Pancreas (tissue), 10 donors: Measurements from ENCODE around the gene WDR75. TPM values are rescaled to one million over a fixed set of nuclear protein-coding genes. Genes with fewer than 3 reads are reported as not detected.

Experiments used
- ATAC-seq, 4 donors: fragments of 200-7000 bp; cut with Tn5 transposase; one replicate each; pipeline versions ENCODE4 v1.8.0 to v1.9.1; 2020; ENCODE audit warnings: mild to moderate bottlenecking in 4 of 4, moderate library complexity in 4 of 4
- DNase-seq, 6 donors: peaks; one replicate each; pipeline ENCODE4 v3.0.0-alpha.2; 2020
- FAIRE-seq: peaks from 2 replicates; lab custom pipeline; 2012; peaks lifted over from hg19 to GRCh38; lab: Jason Lieb, UNC
- H3K27ac ChIP-seq, 4 donors: fragments of 200-600 bp; sonication (generic); 1 replicate in 3 of 4; 2 replicates in 1 of 4; pipeline versions ENCODE4 v1.5.0 to v1.8.0; 2020
- H3K27me3 ChIP-seq, 4 donors: fragments of 200-600 bp; one replicate each; pipeline ENCODE4 v1.8.0; 2021
- H3K36me3 ChIP-seq, 3 donors: fragments of 200-600 bp; sonication (generic) in 1 of 3; one replicate each; pipeline versions ENCODE4 v1.5.0 to v1.8.0; 2020 to 2021
- H3K4me1 ChIP-seq, 3 donors: fragments of 200-600 bp; one replicate each; pipeline ENCODE4 v1.8.0; 2021
- H3K4me3 ChIP-seq, 4 donors: fragments of 200-600 bp; sonication (generic) in 2 of 4; one replicate each; pipeline versions ENCODE4 v1.5.0 to v1.8.0; 2020 to 2021
- H3K9me3 ChIP-seq, 4 donors: fragments of 200-600 bp; one replicate each; pipeline ENCODE4 v1.8.0; 2021
- WGBS, 2 donors: extraction: QIAGEN DNeasy Blood & Tissue Kit; methylation state at CpG; one replicate each; pipeline ENCODE4 v1.1.7; 2013; 5-methylcytosine and 5-hydroxymethylcytosine counted together
- intact Hi-C, 3 donors: fragments of 100-400 bp; cut with DNase I; formaldehyde crosslinking; loops; one replicate each; pipeline versions ENCODE4 v1.11.1 to v1.14.2; 2022
- polyA plus RNA-seq, 2 donors: library from polyadenylated mRNA; stranded (reverse); fragments of 200-250 nt; gene quantifications; one replicate each; pipeline ENCODE4 v1.2.3, GENCODE V29; 2013
- total RNA-seq, 6 donors: library from RNA; stranded (reverse); fragmentation: NEBNext Ultra II Directional in 4 of 6; extraction: Animal tissue kit (Norgen Biotek cat#: 25700) in 4 of 6; gene quantifications; one replicate each; pipeline versions ENCODE4 v1.2.1 to v1.2.4, GENCODE V29; 2021 to 2023
- TF ChIP-seq, protein P1 (sequence below), 4 donors: fragments of 200-600 bp; sonication (generic) in 3 of 4; IDR thresholded peaks; one replicate each; pipeline versions ENCODE4 v1.5.0 to v1.8.0; 2021; ENCODE audit warnings: antibody characterized with exemption in 4 of 4
- donor health status: healthy with polysubstance abuse.
- donor health status: DM: no; HTN: no; CAD: no; lungs with moderate emphysema.
- donor health status: DM: no; HTN: no; CAD: no.
- donor health status: control.
- donor health status: control.
- donor health status: Bipolar disorder and iron deficiency.
- donor health status: DM: yes; HTN: yes; CAD: no.
- donor health status: DM: no; HTN: no; CAD: no.
- donor health status: DM: no; HTN: no; CAD: no.
- donor health status: DM: yes; HTN: yes; CAD: no.

The WDR75 gene
- total and polyA plus RNA-seq, 8 donors = 11.3 to 20.9 (median 14.7) TPM

DNA sequence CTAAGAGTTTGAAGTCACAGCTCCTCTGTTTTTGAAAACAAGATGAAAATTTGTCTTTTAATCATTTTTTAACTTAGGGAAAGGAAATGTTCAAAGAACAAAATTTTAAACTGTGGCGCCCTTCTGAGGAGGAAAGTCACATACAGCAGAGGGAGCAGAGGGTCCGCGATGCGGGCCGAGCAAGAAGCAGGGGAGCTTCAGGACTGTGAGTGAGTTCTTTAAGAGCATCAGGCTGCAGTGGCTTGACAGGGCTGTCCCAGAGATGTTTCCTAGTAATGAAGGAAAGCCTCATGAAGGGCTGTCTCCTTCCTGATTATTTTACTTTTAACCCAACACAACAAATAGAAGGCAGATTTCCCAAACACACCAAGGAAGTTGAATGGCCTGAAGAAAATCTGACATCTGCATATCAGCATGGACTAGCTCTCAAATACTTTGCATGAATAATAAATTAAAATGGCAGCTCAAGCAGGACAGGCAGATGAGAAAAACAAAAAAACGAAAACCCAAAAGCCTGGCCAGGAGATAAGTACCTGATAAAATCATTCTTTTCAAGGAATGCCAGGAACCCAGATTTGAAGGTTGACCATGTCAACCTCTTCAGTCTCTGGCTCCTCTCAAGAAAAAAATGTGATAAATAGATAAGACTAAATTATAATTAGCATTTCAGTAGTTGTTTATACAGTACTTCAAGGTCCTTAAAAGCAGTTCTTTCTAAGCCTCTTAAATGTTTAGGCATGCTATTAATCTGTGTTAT, 78.5 kb downstream of the WDR75 start:
- Histone ChIP-seq H3K9me3 (no peaks in the 10 kb centered on the region), H3K27ac (no peak overlapping the region), H3K4me1 (peaks cover 0 to 18% (median 17%) of the 10 kb centered on the region in 3 donors), H3K4me3 (no peak overlapping the region), H3K36me3 (no peaks in the 10 kb centered on the region), H3K27me3 (no peaks in the 10 kb centered on the region)
- 74 to 77% methylated on average over 6 of the region's 6 CpGs for WGBS, 2 donors
- ATAC-seq (no peak), FAIRE-seq (no peak), DNase-seq (no peak)
- intact Hi-C loops = no loop called here
- TF ChIP-seq, protein P1, sequence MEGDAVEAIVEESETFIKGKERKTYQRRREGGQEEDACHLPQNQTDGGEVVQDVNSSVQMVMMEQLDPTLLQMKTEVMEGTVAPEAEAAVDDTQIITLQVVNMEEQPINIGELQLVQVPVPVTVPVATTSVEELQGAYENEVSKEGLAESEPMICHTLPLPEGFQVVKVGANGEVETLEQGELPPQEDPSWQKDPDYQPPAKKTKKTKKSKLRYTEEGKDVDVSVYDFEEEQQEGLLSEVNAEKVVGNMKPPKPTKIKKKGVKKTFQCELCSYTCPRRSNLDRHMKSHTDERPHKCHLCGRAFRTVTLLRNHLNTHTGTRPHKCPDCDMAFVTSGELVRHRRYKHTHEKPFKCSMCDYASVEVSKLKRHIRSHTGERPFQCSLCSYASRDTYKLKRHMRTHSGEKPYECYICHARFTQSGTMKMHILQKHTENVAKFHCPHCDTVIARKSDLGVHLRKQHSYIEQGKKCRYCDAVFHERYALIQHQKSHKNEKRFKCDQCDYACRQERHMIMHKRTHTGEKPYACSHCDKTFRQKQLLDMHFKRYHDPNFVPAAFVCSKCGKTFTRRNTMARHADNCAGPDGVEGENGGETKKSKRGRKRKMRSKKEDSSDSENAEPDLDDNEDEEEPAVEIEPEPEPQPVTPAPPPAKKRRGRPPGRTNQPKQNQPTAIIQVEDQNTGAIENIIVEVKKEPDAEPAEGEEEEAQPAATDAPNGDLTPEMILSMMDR (IDR thresholded peaks at IDR 0.05) = no peak

DNA sequence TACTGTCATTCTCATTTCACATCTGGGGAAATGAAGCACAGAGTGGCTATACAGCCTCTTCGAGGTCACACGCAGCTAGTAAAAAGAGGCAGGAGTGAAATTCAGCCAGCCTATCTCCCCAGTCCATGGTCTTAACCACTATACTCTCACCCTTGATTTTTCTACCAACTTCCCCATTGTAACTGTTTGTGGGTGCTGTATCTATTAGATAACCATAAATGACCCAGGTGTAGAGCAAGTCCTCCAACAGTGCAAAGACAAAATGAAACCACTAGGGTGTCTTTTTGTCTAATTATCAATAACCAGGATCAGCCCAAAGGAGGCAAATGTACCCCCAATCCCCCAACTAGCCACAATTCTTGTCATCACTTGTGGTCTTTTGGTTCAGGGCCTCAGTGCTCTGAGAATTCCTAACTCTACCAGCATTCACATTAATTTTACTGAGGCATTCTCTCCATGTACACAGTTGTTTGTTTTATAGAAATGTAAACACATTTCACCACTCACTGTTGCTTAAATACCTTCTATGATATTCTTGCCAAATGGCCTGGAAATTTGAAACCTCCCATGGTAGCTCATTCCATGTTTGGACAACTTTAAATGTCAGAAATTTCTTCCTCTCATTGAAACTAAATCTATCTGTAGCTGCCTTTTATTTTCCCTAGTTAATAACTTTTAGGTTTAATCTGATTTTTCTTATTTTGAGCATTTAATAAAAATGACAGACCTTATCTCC, 80.6 kb downstream of the WDR75 start:
- ATAC-seq (peak; percentile 59 to 75 (median 64)), DNase-seq (no peak), FAIRE-seq (no peak)
- Histone ChIP-seq H3K27ac (peak overlapping the region in 3 of 4 donors; percentile 50 to 70 (median 54)), H3K27me3 (no peaks in the 10 kb centered on the region), H3K36me3 (no peaks in the 10 kb centered on the region), H3K4me1 (peaks cover 0 to 18% (median 17%) of the 10 kb centered on the region in 3 donors), H3K4me3 (no peak overlapping the region), H3K9me3 (no peaks in the 10 kb centered on the region)
- intact Hi-C loops = no loop called here
- TF ChIP-seq, protein P1 (IDR thresholded peaks at IDR 0.05) = no peak
- WGBS, 2 donors = 92 to 100% methylated on average over 2 of the region's 2 CpGs

DNA sequence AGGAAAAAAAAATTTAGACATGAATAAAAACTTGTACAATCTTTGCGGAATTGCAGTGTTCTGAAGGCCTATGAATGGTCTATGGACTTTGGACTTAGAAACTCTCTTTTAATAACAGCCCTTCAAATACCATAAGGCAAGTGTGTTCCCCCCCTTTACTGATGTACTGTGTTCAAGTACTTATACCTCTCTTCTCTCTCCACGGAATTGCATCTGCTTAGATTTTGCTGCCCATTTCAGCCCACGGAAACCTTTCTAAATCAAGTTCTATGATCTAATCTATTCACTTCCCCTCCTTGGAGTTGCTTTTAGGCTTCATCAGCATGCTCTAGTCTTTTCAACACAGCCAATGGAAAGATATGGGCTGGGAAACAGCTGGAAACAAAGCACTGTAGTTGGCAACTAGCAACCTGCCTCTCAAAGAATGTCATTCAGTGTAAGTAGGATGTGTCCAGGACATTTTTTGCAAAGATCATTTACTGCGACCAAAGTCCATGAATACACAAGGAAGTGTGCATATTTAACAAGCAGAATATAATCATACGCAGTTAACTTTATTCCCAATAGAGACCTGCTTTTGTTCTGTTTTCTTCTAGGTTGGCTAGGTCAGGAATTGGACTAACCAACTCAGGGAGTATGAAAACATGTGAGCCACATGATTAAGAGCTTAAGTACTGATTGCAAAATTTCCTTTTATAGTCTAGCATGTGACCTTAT, 81.3 kb downstream of the WDR75 start:
- H3K27ac ChIP-seq = peak overlapping the region in 3 of 4 donors; percentile 50 to 70 (median 54)
- WGBS, 2 donors = 23 to 29% methylated on average over 5 of the region's 5 CpGs
- FAIRE-seq (peak; percentile 77), ATAC-seq (peak; percentile 73 to 91 (median 86)), DNase-seq (peak in 2 of 6 donors; percentile 15 to 24)
- no peaks in the 10 kb centered on the region for H3K27me3 ChIP-seq
- TF ChIP-seq, protein P1 (IDR thresholded peaks at IDR 0.05) = no peak
- H3K4me3 ChIP-seq = no peak overlapping the region
- intact Hi-C loops = no loop called here
- H3K9me3 ChIP-seq = no peaks in the 10 kb centered on the region
- H3K36me3 ChIP-seq = no peaks in the 10 kb centered on the region
- H3K4me1 ChIP-seq = peaks cover 0 to 19% (median 18%) of the 10 kb centered on the region in 3 donors

DNA sequence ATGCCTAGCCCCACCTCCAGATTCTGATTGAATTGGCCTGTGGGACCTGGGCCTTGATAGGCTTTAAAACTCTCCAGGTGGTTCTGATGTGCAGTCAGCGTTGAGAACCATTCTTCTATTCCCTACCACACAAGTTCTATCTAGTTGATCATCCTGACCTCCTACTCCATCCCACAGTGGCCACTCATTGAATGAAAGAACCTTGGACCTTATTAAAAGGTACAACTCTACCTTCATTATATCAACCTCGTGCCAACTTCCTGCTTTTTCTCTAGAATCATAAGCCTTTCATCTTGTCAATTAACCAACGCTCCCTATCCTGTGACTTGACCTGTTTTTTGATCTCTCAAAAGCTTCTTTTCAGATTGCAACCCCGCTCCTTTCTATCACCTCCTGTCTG, 83.5 kb downstream of the WDR75 start:
- no peak for ATAC-seq

More for the DNA sequence above, 83.5 kb downstream of the WDR75 start:
- Histone ChIP-seq H3K4me3 (no peak overlapping the region), H3K4me1 (peaks cover 0 to 25% (median 18%) of the 10 kb centered on the region in 3 donors), H3K27me3 (no peaks in the 10 kb centered on the region), H3K27ac (no peak overlapping the region), H3K9me3 (no peaks in the 10 kb centered on the region), H3K36me3 (no peaks in the 10 kb centered on the region)
- intact Hi-C loops = no loop called here
- no peak for DNase-seq
- TF ChIP-seq, protein P1 (IDR thresholded peaks at IDR 0.05) = no peak
- FAIRE-seq = no peak
- 79 to 90% methylated on average over 4 of the region's 4 CpGs for WGBS, 2 donors

Other genes with a start within 250 kb of the WDR75 start
- 10 to 100 TPM; 31.4 to 65.8 (median 43.2) TPM for gene SLC40A1, start 139.3 kb downstream of the WDR75 start, total RNA-seq
- gene SLC40A1, start 139.3 kb downstream of the WDR75 start, polyA plus RNA-seq = 10 to 100 TPM; 14.0 to 26.8 TPM
- 10 to 100 TPM; 12.6 to 16.2 (median 15.5) TPM for gene ASNSD1, start 220.0 kb downstream of the WDR75 start, total RNA-seq
- gene ASNSD1, start 220.0 kb downstream of the WDR75 start, polyA plus RNA-seq = 10 to 100 TPM; 14.0 to 22.8 TPM
- 1 to 10 TPM; 4.0 to 8.9 (median 6.3) TPM for gene ANKAR, start 233.2 kb downstream of the WDR75 start, total RNA-seq
- gene ANKAR, start 233.2 kb downstream of the WDR75 start, polyA plus RNA-seq = 1 to 10 TPM; 3.1 to 4.7 TPM